Astrocyte (in vitro differentiated cells and primary cell): ENCODE results near the gene IL20RA. TPM values are rescaled to one million over a fixed set of nuclear protein-coding genes. Genes with fewer than 3 reads are reported as not detected.

Experiments used
- DNase-seq: peaks from one replicate; pipeline ENCODE4 v3.0.0-alpha.2; 2010; ENCODE audit warnings: low read depth
- FAIRE-seq: peaks from 2 replicates; lab custom pipeline; 2011; peaks lifted over from hg19 to GRCh38; lab: Jason Lieb, UNC
- H2AFZ ChIP-seq: 2 replicates; pipeline ENCODE4 v1.6.0; 2012; ENCODE audit warnings: low read depth, low read length, inconsistent platforms
- H3K27ac ChIP-seq: 2 replicates; pipeline ENCODE4 v1.5.1; 2011; ENCODE audit warnings: low read depth, low read length, inconsistent platforms
- H3K27me3 ChIP-seq: 2 replicates; pipeline ENCODE4 v1.6.0; 2011; ENCODE audit warnings: low read length, inconsistent platforms; ENCODE audit not compliant: insufficient read depth
- H3K36me3 ChIP-seq: 2 replicates; pipeline ENCODE4 v1.5.1; 2011; ENCODE audit warnings: low read length, inconsistent platforms; ENCODE audit not compliant: insufficient read depth
- H3K4me1 ChIP-seq: 2 replicates; pipeline ENCODE4 v1.5.1; 2011; ENCODE audit warnings: low read length, inconsistent platforms; ENCODE audit not compliant: insufficient read depth
- H3K4me2 ChIP-seq: 2 replicates; pipeline ENCODE4 v1.6.0; 2012; ENCODE audit warnings: low read length, inconsistent platforms
- H3K4me3 ChIP-seq: 2 replicates; pipeline ENCODE4 v1.5.1; 2011; ENCODE audit warnings: low read depth, mild to moderate bottlenecking, low read length, inconsistent platforms; ENCODE audit not compliant: insufficient read depth
- H3K79me2 ChIP-seq: 2 replicates; pipeline ENCODE4 v1.6.0; 2012; ENCODE audit warnings: mild to moderate bottlenecking, low read length, inconsistent platforms; ENCODE audit not compliant: insufficient read depth
- H3K9ac ChIP-seq: 2 replicates; pipeline ENCODE4 v1.6.0; 2012; ENCODE audit warnings: mild to moderate bottlenecking, low read length, inconsistent platforms
- H3K9me3 ChIP-seq: 2 replicates; pipeline ENCODE4 v1.5.1; 2012; ENCODE audit warnings: low read depth, mild to moderate bottlenecking, low read length, inconsistent platforms; ENCODE audit not compliant: insufficient read depth
- H4K20me1 ChIP-seq: 2 replicates; pipeline ENCODE4 v1.6.0; 2012; ENCODE audit warnings: low read length, inconsistent platforms; ENCODE audit not compliant: insufficient read depth
- H3K27ac Mint-ChIP-seq: one replicate; pipeline ENCODE4 v1.8.0; 2021; ENCODE audit warnings: mild to moderate bottlenecking, mixed read lengths; ENCODE audit not compliant: unreplicated experiment
- H3K27me3 Mint-ChIP-seq: one replicate; pipeline ENCODE4 v1.8.0; 2021; ENCODE audit warnings: low read depth, mixed read lengths; ENCODE audit not compliant: unreplicated experiment
- H3K36me3 Mint-ChIP-seq: one replicate; pipeline ENCODE4 v1.8.0; 2021; ENCODE audit warnings: low read depth, mixed read lengths; ENCODE audit not compliant: unreplicated experiment
- H3K4me1 Mint-ChIP-seq: one replicate; pipeline ENCODE4 v1.8.0; 2021; ENCODE audit warnings: low read depth, mixed read lengths; ENCODE audit not compliant: unreplicated experiment
- H3K4me3 Mint-ChIP-seq: one replicate; pipeline ENCODE4 v1.8.0; 2021; ENCODE audit warnings: mild to moderate bottlenecking, moderate library complexity, mixed read lengths; ENCODE audit not compliant: unreplicated experiment
- H3K9me3 Mint-ChIP-seq: one replicate; pipeline ENCODE4 v1.8.0; 2021; ENCODE audit warnings: mild to moderate bottlenecking, mixed read lengths; ENCODE audit not compliant: unreplicated experiment
- EZH2 ChIP-seq: IDR thresholded peaks from 2 replicates; pipeline ENCODE4 v1.6.1; 2012; ENCODE audit warnings: mild to moderate bottlenecking, low read length, inconsistent platforms; ENCODE audit not compliant: insufficient read depth
- total RNA-seq: library from RNA; stranded (reverse); gene quantifications from 2 replicates; pipeline ENCODE4 v1.2.1, GENCODE V29; 2021
- TF ChIP-seq, protein P1 (sequence below): IDR thresholded peaks from 2 replicates; pipeline ENCODE4 v1.5.1; 2011; ENCODE audit warnings: low read depth, mild to moderate bottlenecking, inconsistent platforms, low read length, moderate library complexity; ENCODE audit not compliant: insufficient read depth

Gene IL20RA
- total RNA-seq, 1 donor from 2014 or later, result 0.07 TPM

DNA sequence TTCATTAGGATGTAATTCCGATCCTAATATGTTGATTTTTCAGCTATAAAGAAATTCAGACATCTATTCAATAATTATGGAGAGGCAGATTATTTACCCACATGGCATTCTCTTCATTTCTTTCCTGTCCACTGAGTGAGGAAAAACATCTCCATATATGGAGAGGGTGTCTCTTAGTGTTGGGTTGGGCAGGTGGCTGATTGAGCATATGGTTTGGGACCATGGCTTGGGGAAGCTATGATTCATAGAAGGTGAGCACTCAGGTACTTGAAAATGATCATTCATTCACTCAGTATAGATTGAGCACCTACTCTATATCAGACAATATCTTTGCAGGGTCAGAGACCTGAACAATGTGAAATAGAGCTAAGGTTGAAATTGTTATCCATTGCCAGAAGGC lies 41.3 kb upstream of the IL20RA start:
- H4K20me1 ChIP-seq, result no peaks in the 10 kb centered on the region
- peaks cover 8% of the 10 kb centered on the region for H3K27me3 ChIP-seq
- H3K9ac ChIP-seq, result no peak overlapping the region
- H3K4me1 ChIP-seq, result no peaks in the 10 kb centered on the region
- H2AFZ ChIP-seq, result no peak overlapping the region
- H3K36me3 ChIP-seq, result no peaks in the 10 kb centered on the region
- no peak for FAIRE-seq
- no peaks in the 10 kb centered on the region for H3K9me3 ChIP-seq
- H3K27ac ChIP-seq, result no peak overlapping the region
- H3K4me3 ChIP-seq, result no peak overlapping the region
- no peak overlapping the region for H3K27ac Mint-ChIP-seq
- no peaks in the 10 kb centered on the region for H3K9me3 Mint-ChIP-seq
- H3K4me2 ChIP-seq, result no peak overlapping the region
- no peak for TF ChIP-seq EZH2
- TF ChIP-seq, protein P1, sequence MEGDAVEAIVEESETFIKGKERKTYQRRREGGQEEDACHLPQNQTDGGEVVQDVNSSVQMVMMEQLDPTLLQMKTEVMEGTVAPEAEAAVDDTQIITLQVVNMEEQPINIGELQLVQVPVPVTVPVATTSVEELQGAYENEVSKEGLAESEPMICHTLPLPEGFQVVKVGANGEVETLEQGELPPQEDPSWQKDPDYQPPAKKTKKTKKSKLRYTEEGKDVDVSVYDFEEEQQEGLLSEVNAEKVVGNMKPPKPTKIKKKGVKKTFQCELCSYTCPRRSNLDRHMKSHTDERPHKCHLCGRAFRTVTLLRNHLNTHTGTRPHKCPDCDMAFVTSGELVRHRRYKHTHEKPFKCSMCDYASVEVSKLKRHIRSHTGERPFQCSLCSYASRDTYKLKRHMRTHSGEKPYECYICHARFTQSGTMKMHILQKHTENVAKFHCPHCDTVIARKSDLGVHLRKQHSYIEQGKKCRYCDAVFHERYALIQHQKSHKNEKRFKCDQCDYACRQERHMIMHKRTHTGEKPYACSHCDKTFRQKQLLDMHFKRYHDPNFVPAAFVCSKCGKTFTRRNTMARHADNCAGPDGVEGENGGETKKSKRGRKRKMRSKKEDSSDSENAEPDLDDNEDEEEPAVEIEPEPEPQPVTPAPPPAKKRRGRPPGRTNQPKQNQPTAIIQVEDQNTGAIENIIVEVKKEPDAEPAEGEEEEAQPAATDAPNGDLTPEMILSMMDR, result no peak
- peaks cover 4% of the 10 kb centered on the region for H3K27me3 Mint-ChIP-seq
- no peak overlapping the region for H3K4me3 Mint-ChIP-seq
- H3K79me2 ChIP-seq, result no peaks in the 10 kb centered on the region
- DNase-seq, result no peak
- no peaks in the 10 kb centered on the region for H3K36me3 Mint-ChIP-seq
- H3K4me1 Mint-ChIP-seq, result peaks cover 2% of the 10 kb centered on the region

- Histone ChIP-seq H3K9me3 (no peaks in the 10 kb centered on the region), H3K27ac (no peak overlapping the region), H3K36me3 (no peaks in the 10 kb centered on the region), H3K9ac (no peak overlapping the region), H3K4me2 (no peak overlapping the region), H3K4me1 (no peaks in the 10 kb centered on the region), H4K20me1 (no peaks in the 10 kb centered on the region), H3K79me2 (no peaks in the 10 kb centered on the region), H3K4me3 (no peak overlapping the region), H2AFZ (no peak overlapping the region), H3K27me3 (peaks cover 6% of the 10 kb centered on the region)
- no peak for FAIRE-seq
- TF ChIP-seq, protein P1, result no peak
- TF ChIP-seq EZH2, result no peak
- Mint-ChIP-seq H3K27ac (no peak overlapping the region), H3K27me3 (no peaks in the 10 kb centered on the region), H3K4me1 (peaks cover 2% of the 10 kb centered on the region), H3K4me3 (no peak overlapping the region), H3K36me3 (no peaks in the 10 kb centered on the region), H3K9me3 (no peaks in the 10 kb centered on the region)
- DNase-seq, result no peak
These were observed 40.3 kb upstream of the IL20RA start for GRCh38 chr6:137084865-137085617.

DNA sequence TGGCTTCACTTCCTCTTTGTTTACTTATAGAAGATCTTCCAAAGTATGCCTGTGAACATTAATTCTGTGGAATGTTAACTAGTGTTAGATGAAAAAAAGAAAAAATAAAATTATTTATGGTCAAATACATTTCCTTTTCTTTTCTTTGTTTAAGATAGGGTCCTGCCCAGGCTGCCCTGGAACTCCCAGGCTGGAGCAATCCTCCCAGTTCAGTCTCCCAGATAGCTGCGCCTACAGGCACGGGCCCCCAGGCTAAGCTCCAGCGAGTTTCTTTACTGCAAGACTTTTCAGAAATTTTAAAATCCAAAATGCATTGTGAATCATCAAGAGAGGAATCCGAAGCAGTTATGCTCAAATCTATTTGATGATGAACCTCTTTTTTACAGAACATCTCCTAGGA lies 39.3 kb upstream of the IL20RA start:
- no peaks in the 10 kb centered on the region for H3K9me3 Mint-ChIP-seq
- Histone ChIP-seq H3K36me3 (no peaks in the 10 kb centered on the region), H3K4me2 (no peak overlapping the region), H4K20me1 (no peaks in the 10 kb centered on the region), H2AFZ (no peak overlapping the region), H3K4me1 (no peaks in the 10 kb centered on the region), H3K9me3 (no peaks in the 10 kb centered on the region), H3K9ac (no peak overlapping the region), H3K79me2 (no peaks in the 10 kb centered on the region), H3K27ac (no peak overlapping the region), H3K27me3 (peaks cover 3% of the 10 kb centered on the region), H3K4me3 (no peak overlapping the region)
- no peak overlapping the region for H3K4me3 Mint-ChIP-seq
- no peak for DNase-seq
- H3K36me3 Mint-ChIP-seq, result no peaks in the 10 kb centered on the region
- peaks cover 2% of the 10 kb centered on the region for H3K4me1 Mint-ChIP-seq
- H3K27ac Mint-ChIP-seq, result no peak overlapping the region
- FAIRE-seq, result no peak
- no peaks in the 10 kb centered on the region for H3K27me3 Mint-ChIP-seq
- TF ChIP-seq, protein P1, result no peak
- TF ChIP-seq EZH2, result no peak
